K562 (cell line): ENCODE results near the gene SLC35E1. TPM values are rescaled to one million over a fixed set of nuclear protein-coding genes. Genes with fewer than 3 reads are reported as not detected.

Experiments used
- CHD4 ChIP-seq: fragments of 200-600 bp; sonication (generic); IDR thresholded peaks from 3 replicates; pipeline ENCODE4 v1.6.1; 2012; ENCODE audit warnings: low read depth, mild to moderate bottlenecking, mixed read lengths, low read length, inconsistent platforms; ENCODE audit not compliant: insufficient read depth, insufficient replicate concordance, poor library complexity, severe bottlenecking
- RB1 ChIP-seq: fragments of 450-650 bp; IDR thresholded peaks from 2 replicates; pipeline ENCODE4 v1.6.1; 2017; ENCODE audit warnings: low read depth, mild to moderate bottlenecking
- THAP12 ChIP-seq: fragments of 250-450 bp; sonication (Bioruptor Pico); IDR thresholded peaks from 2 replicates; pipeline ENCODE4 v1.9.0; 2021; ENCODE audit warnings: mild to moderate bottlenecking, inconsistent platforms
- ZNF318 ChIP-seq, 2 experiments: fragments of 450-650 bp; IDR thresholded peaks; 2 replicates each; pipeline ENCODE4 v1.6.1; 2016; ENCODE audit warnings: mild to moderate bottlenecking in 2 of 2, borderline replicate concordance in 1 of 2, low read depth in 1 of 2, moderate library complexity in 1 of 2
- polyA plus RNA-seq, 8 experiments: library from polyadenylated mRNA; depleted of rRNA in 4 of 8; stranded (reverse) in 5 of 8; unstranded in 3 of 8; fragments of >200 nt; fragmentation: Nextera tagmentation in 2 of 8; fragmentation: Illumina TruSeq in 1 of 8; extraction: Ambion mirVana in 2 of 8; extraction: Trizol in 1 of 8; gene quantifications; 2 replicates each; pipeline versions ENCODE4 v1.2.1 to v1.2.3, GENCODE V29; 2011 to 2014; ENCODE audit warnings: inconsistent platforms in 1 of 8, missing spikeins in 1 of 8
- total RNA-seq, 7 experiments: library from RNA; depleted of rRNA in 6 of 7; stranded (reverse); fragments of >200 nt in 6 of 7; fragmentation: Illumina TruSeq in 2 of 7; extraction: Trizol in 2 of 7; gene quantifications; 2 replicates each; pipeline versions ENCODE4 v1.2.1 to v1.2.3, GENCODE V29; 2011 to 2021; ENCODE audit warnings: low replicate concordance in 1 of 7

SLC35E1 gene
- total and polyA plus RNA-seq, 9 of the 15 experiments (the other 6 are each of a cell fraction or from before 2014, with no cell fraction given) = 15.0 to 40.1 (median 25.7) TPM

GRCh38 chr19:16598848-16599247 is 26.6 kb upstream of the SLC35E1 start (continued):
- no peak for TF ChIP-seq ZNF318 (IDR thresholded peaks at IDR 0.05; ENCODE audit: borderline replicate concordance in 1 of 2, low read depth in 1 of 2)
- TF ChIP-seq THAP12 (CRISPR knock-in tag) = no peak
- no peak for TF ChIP-seq CHD4
- no peak for TF ChIP-seq RB1
- TF ChIP-seq, all 486 proteins: peak for 0
